Endothelial cell of umbilical vein (primary cell): ENCODE results near the gene CHCHD5. TPM values are rescaled to one million over a fixed set of nuclear protein-coding genes. Genes with fewer than 3 reads are reported as not detected.

Experiments used
- BruUV-seq: library from RNA; stranded (reverse); fragments of 400-500 nt; replicated peaks from 2 replicates; lab custom pipeline; 2021; lab: Mats Ljungman, UMichigan
- CTCF ChIA-PET: fragments of 300-600, 350-600 bp; sonication (Branson Sonifier 250); formaldehyde crosslinking; loops from one replicate; lab custom pipeline; 2021; ENCODE audit warnings: antibody characterized with exemption, inconsistent platforms; lab: Charles Lee
- POLR2A ChIA-PET: fragments of 300-600, 350-600 bp; sonication (Branson Sonifier 250); formaldehyde crosslinking; loops from one replicate; lab custom pipeline; 2021; ENCODE audit warnings: antibody characterized with exemption, inconsistent platforms; lab: Charles Lee
- DNase-seq: peaks from one replicate; pipeline ENCODE4 v3.0.0-alpha.2; 2011; ENCODE audit warnings: low read depth, low spot score
- FAIRE-seq: peaks from 2 replicates; lab custom pipeline; 2011; peaks lifted over from hg19 to GRCh38; lab: Jason Lieb, UNC
- H2AFZ ChIP-seq: 2 replicates; pipeline ENCODE4 v1.6.0; 2012; ENCODE audit warnings: low read depth, low read length, control low read depth, inconsistent platforms
- H3K27ac ChIP-seq: 2 replicates; pipeline ENCODE4 v1.5.1; 2011; ENCODE audit warnings: low read depth, mild to moderate bottlenecking, control low read depth, low read length, moderate library complexity; ENCODE audit not compliant: insufficient read depth
- H3K27me3 ChIP-seq, 2 experiments: 2 replicates each; pipeline versions ENCODE4 v1.6.0 to v1.6.1; 2011; ENCODE audit warnings: low read length in 2 of 2, mixed read lengths in 1 of 2; ENCODE audit not compliant: control insufficient read depth in 2 of 2, insufficient read depth in 2 of 2
- H3K36me3 ChIP-seq, 2 experiments: 2 replicates in 1 of 2; 3 replicates in 1 of 2; pipeline ENCODE4 v1.5.1; 2011; ENCODE audit warnings: low read length in 2 of 2, mild to moderate bottlenecking in 1 of 2, moderate library complexity in 1 of 2; ENCODE audit not compliant: control insufficient read depth in 2 of 2, insufficient read depth in 2 of 2; ENCODE audit errors: extremely low read depth in 1 of 2
- H3K4me1 ChIP-seq: 3 replicates; pipeline ENCODE4 v1.5.1; 2011; ENCODE audit warnings: mild to moderate bottlenecking, low read length; ENCODE audit not compliant: control insufficient read depth, insufficient read depth; ENCODE audit errors: extremely low read depth
- H3K4me2 ChIP-seq: 2 replicates; pipeline ENCODE4 v1.6.1; 2011; ENCODE audit warnings: low read length, control low read depth, mixed read lengths; ENCODE audit not compliant: insufficient read depth
- H3K4me3 ChIP-seq, 3 experiments: fragments of 200-600 bp in 1 of 3; sonication (generic), shearing (Covaris generic) in 1 of 3; replicated peaks in 1 of 3; 2 replicates each; pipeline ENCODE4 v1.5.1; 2011 to 2016; ENCODE audit warnings: control low read depth in 3 of 3, low read length in 3 of 3, mild to moderate bottlenecking in 2 of 3, inconsistent platforms in 1 of 3, low read depth in 1 of 3, moderate library complexity in 1 of 3; ENCODE audit not compliant: insufficient read depth in 1 of 3
- H3K79me2 ChIP-seq: 2 replicates; pipeline ENCODE4 v1.6.0; 2012; ENCODE audit warnings: low read length, inconsistent platforms; ENCODE audit not compliant: control insufficient read depth, insufficient read depth
- H3K9ac ChIP-seq: replicated peaks from 2 replicates; pipeline ENCODE3; 2011; ENCODE audit warnings: low read length, control low read depth; ENCODE audit not compliant: insufficient read depth; ENCODE audit errors: extremely low read depth
- H3K9me1 ChIP-seq: replicated peaks from 3 replicates; pipeline ENCODE4 v1.6.0; 2011; ENCODE audit warnings: mild to moderate bottlenecking, low read length; ENCODE audit not compliant: control insufficient read depth, insufficient read depth; ENCODE audit errors: extremely low read depth
- H3K9me3 ChIP-seq: replicated peaks from 2 replicates; pipeline ENCODE4 v1.5.1; 2012; ENCODE audit warnings: low read length, inconsistent platforms; ENCODE audit not compliant: control insufficient read depth, insufficient read depth
- H4K20me1 ChIP-seq: replicated peaks from 2 replicates; pipeline ENCODE3; 2011; ENCODE audit warnings: mild to moderate bottlenecking, low read length; ENCODE audit not compliant: control insufficient read depth, insufficient read depth; ENCODE audit errors: extremely low read depth
- CTCF ChIP-seq, 2 donors: IDR thresholded peaks; 1 replicate in 1 of 2; 2 replicates in 1 of 2; pipeline ENCODE4 v1.5.1; 2011; ENCODE audit warnings: low read length in 2 of 2, mild to moderate bottlenecking in 2 of 2, moderate library complexity in 2 of 2, control low read depth in 1 of 2, inconsistent platforms in 1 of 2, low read depth in 1 of 2; ENCODE audit not compliant: insufficient read depth in 1 of 2; ENCODE audit errors: extremely low read depth in 1 of 2
- EZH2 ChIP-seq: IDR thresholded peaks from 2 replicates; pipeline ENCODE4 v1.6.1; 2012; ENCODE audit warnings: borderline replicate concordance, low read depth, mild to moderate bottlenecking, moderate library complexity, low read length, inconsistent platforms; ENCODE audit not compliant: severe bottlenecking
- GATA2 ChIP-seq: IDR thresholded peaks from 2 replicates; pipeline ENCODE4 v1.7.0; 2011; ENCODE audit warnings: low read depth, mild to moderate bottlenecking, moderate library complexity, mixed read lengths, low read length; ENCODE audit not compliant: insufficient read length, insufficient read depth
- JUN ChIP-seq: IDR thresholded peaks from 2 replicates; pipeline ENCODE4 v1.6.1; 2011; ENCODE audit warnings: borderline replicate concordance, low read depth; ENCODE audit not compliant: insufficient read length, insufficient read depth
- MAX ChIP-seq: IDR thresholded peaks from 2 replicates; pipeline ENCODE4 v1.6.1; 2011; ENCODE audit not compliant: insufficient read depth, insufficient read length
- MYC ChIP-seq: IDR thresholded peaks from one replicate; pipeline ENCODE4 v1.6.1; 2011; ENCODE audit warnings: mild to moderate bottlenecking, low read depth, low read length
- POLR2A ChIP-seq: IDR thresholded peaks from 2 replicates; pipeline ENCODE4 v1.6.1; 2012; ENCODE audit warnings: low read depth, mild to moderate bottlenecking, control low read depth, low read length
- dilution Hi-C: fragments of 300-500 bp; cut with MboI; formaldehyde crosslinking; loops from one replicate; pipeline ENCODE4 v1.15.0; 2019; ENCODE audit warnings: low sequenced_read_pairs; ENCODE audit not compliant: extremely low pct_ligation_motif_present
- intact Hi-C: fragments of 100-400 bp; cut with micrococcal nuclease; formaldehyde crosslinking; loops from one replicate; pipeline ENCODE4 v1.10.0; 2022
- polyA plus RNA-seq, 4 experiments: library from polyadenylated mRNA; depleted of rRNA in 3 of 4; stranded (reverse) in 3 of 4; unstranded in 1 of 4; fragments of >200 nt; gene quantifications; 2 replicates each; pipeline versions ENCODE4 v1.2.1 to v1.2.3, GENCODE V29; 2011 to 2012; ENCODE audit warnings: missing spikeins in 1 of 4
- total RNA-seq: library from RNA; stranded (reverse); gene quantifications from 2 replicates; pipeline ENCODE4 v1.2.3, GENCODE V29; 2021

CHCHD5 gene
- total and polyA plus RNA-seq, 2 donors (not counting 3 experiments of a cell fraction or from before 2014, with no cell fraction given): 22.2 to 44.7 TPM

GRCh38 chr2:112614201-112614840 lies 29.9 kb downstream of the CHCHD5 start:
- dilution Hi-C loops: no loop called here
- intact Hi-C loops: no loop called here
- no peak for FAIRE-seq

More at GRCh38 chr2:112614201-112614840, 29.9 kb downstream of the CHCHD5 start:
- Histone ChIP-seq H3K4me3 (no peak overlapping the region), H3K4me2 (no peak overlapping the region), H3K4me1 (no peaks in the 10 kb centered on the region), H3K36me3 (no peaks in the 10 kb centered on the region), H3K79me2 (no peaks in the 10 kb centered on the region), H4K20me1 (no peaks in the 10 kb centered on the region), H3K27ac (no peak overlapping the region), H3K9me3 (no peaks in the 10 kb centered on the region), H3K9ac (no peak overlapping the region), H3K27me3 (peaks cover 2 to 8% of the 10 kb centered on the region in 2 experiments), H3K9me1 (no peaks in the 10 kb centered on the region), H2AFZ (no peak overlapping the region)
- BruUV-seq: no TSS peak
- ChIA-PET POLR2A (no interaction called here), CTCF (no interaction called here)
- TF ChIP-seq GATA2: no peak
- no peak for TF ChIP-seq MYC
- no peak for TF ChIP-seq EZH2
- TF ChIP-seq JUN: no peak
- TF ChIP-seq MAX: no peak
- no peak for TF ChIP-seq CTCF (IDR thresholded peaks at IDR 0.05; ENCODE audit: extremely low read depth in 1 of 2, insufficient read depth in 1 of 2, low read depth in 1 of 2, low read length in 2 of 2)
- TF ChIP-seq POLR2A: no peak
- DNase-seq: no peak
